HEK293 (cell line): Measurements from ENCODE around the gene UBXN4.

Experiments
- ATF2 ChIP-seq: fragments of 450-650 bp; formaldehyde crosslinking; IDR thresholded peaks from 2 replicates; pipeline ENCODE4 v1.5.1; 2016; ENCODE audit warnings: missing biosample characterization, missing genetic modification characterization, low read depth
- BCL11A ChIP-seq: fragments of 450-650 bp; formaldehyde crosslinking; IDR thresholded peaks from 2 replicates; pipeline ENCODE4 v1.5.1; 2016; ENCODE audit warnings: low read depth, missing biosample characterization, missing genetic modification characterization
- GLIS2 ChIP-seq: fragments of 450-650 bp; formaldehyde crosslinking; IDR thresholded peaks from 2 replicates; pipeline ENCODE4 v1.5.1; 2016; ENCODE audit warnings: missing biosample characterization, missing genetic modification characterization
- PATZ1 ChIP-seq: fragments of 450-650 bp; formaldehyde crosslinking; IDR thresholded peaks from 2 replicates; pipeline ENCODE4 v1.5.1; 2016; ENCODE audit warnings: missing biosample characterization, missing genetic modification characterization
- RBAK ChIP-seq: fragments of 450-650 bp; formaldehyde crosslinking; IDR thresholded peaks from 2 replicates; pipeline ENCODE4 v1.5.1; 2016; ENCODE audit warnings: missing biosample characterization, missing genetic modification characterization
- REST ChIP-seq: fragments of 450-650 bp; formaldehyde crosslinking; IDR thresholded peaks from 2 replicates; pipeline ENCODE4 v1.5.1; 2016; ENCODE audit warnings: missing biosample characterization, missing genetic modification characterization
- ZNF221 ChIP-seq: fragments of 450-650 bp; formaldehyde crosslinking; IDR thresholded peaks from 2 replicates; pipeline ENCODE4 v1.5.1; 2017; ENCODE audit warnings: missing biosample characterization, missing genetic modification characterization, borderline replicate concordance
- ZNF302 ChIP-seq: fragments of 450-650 bp; formaldehyde crosslinking; IDR thresholded peaks from 2 replicates; pipeline ENCODE4 v1.5.1; 2016; ENCODE audit warnings: missing biosample characterization, missing genetic modification characterization, low read depth
- ZNF501 ChIP-seq: fragments of 450-650 bp; formaldehyde crosslinking; IDR thresholded peaks from 2 replicates; pipeline ENCODE4 v1.5.1; 2016; ENCODE audit warnings: missing biosample characterization, missing genetic modification characterization
- ZNF776 ChIP-seq: fragments of 450-650 bp; formaldehyde crosslinking; IDR thresholded peaks from 2 replicates; pipeline ENCODE4 v1.5.0; 2017; ENCODE audit warnings: missing biosample characterization, missing genetic modification characterization, borderline replicate concordance
- ZNF792 ChIP-seq: fragments of 450-650 bp; formaldehyde crosslinking; IDR thresholded peaks from 2 replicates; pipeline ENCODE4 v1.5.1; 2016; ENCODE audit warnings: missing biosample characterization, missing genetic modification characterization
- TF ChIP-seq, protein P1 (sequence below): fragments of 450-650 bp; formaldehyde crosslinking; IDR thresholded peaks from 2 replicates; pipeline ENCODE4 v1.5.1; 2016; ENCODE audit warnings: missing biosample characterization, missing genetic modification characterization
- TF ChIP-seq, protein P2 (sequence below): fragments of 450-650 bp; formaldehyde crosslinking; IDR thresholded peaks from 2 replicates; pipeline ENCODE4 v1.5.1; 2016; ENCODE audit warnings: missing biosample characterization, missing genetic modification characterization

DNA sequence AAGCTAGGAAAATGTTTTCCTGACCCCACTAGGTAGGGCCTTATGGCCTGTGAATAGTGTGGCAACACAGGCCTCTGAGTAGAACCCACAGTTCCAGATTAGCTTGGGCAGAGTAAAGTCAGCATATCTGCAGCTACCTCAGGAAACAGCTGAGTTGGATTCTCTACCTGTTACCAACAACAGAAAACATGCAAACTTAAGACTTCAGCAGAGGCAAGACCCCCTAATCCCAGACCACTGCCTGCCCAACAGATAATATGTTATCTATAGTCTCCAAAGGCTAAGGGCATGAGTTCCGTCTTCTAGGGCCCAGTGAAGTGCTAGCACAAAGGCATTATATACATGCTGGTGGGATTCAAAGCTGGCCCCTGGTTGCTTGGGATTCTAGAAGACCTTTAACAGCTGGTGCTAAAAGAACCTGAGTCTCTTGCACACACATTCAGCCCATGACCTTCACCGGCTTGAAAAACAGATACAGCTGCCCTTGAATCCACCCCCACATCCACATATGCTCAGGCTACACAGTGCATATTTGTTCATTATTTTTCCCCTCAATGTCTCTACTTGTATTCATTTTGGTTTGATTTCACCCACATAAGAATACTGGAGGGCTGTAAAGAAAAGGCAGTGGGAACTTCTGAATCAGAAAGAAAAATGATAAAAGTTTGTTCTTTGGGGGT lies 13.5 kb upstream of the UBXN4 start:
- TF ChIP-seq, protein P1, sequence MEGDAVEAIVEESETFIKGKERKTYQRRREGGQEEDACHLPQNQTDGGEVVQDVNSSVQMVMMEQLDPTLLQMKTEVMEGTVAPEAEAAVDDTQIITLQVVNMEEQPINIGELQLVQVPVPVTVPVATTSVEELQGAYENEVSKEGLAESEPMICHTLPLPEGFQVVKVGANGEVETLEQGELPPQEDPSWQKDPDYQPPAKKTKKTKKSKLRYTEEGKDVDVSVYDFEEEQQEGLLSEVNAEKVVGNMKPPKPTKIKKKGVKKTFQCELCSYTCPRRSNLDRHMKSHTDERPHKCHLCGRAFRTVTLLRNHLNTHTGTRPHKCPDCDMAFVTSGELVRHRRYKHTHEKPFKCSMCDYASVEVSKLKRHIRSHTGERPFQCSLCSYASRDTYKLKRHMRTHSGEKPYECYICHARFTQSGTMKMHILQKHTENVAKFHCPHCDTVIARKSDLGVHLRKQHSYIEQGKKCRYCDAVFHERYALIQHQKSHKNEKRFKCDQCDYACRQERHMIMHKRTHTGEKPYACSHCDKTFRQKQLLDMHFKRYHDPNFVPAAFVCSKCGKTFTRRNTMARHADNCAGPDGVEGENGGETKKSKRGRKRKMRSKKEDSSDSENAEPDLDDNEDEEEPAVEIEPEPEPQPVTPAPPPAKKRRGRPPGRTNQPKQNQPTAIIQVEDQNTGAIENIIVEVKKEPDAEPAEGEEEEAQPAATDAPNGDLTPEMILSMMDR (tag by site-specific recombination): no peak
- TF ChIP-seq BCL11A (tag by site-specific recombination): no peak
- TF ChIP-seq ZNF792 (tag by site-specific recombination): no peak
- no peak for TF ChIP-seq ZNF501 (tag by site-specific recombination)
- TF ChIP-seq ZNF776 (tag by site-specific recombination): no peak
- TF ChIP-seq REST: no peak
- TF ChIP-seq, protein P2, sequence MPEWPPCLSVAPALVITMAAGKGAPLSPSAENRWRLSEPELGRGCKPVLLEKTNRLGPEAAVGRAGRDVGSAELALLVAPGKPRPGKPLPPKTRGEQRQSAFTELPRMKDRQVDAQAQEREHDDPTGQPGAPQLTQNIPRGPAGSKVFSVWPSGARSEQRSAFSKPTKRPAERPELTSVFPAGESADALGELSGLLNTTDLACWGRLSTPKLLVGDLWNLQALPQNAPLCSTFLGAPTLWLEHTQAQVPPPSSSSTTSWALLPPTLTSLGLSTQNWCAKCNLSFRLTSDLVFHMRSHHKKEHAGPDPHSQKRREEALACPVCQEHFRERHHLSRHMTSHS (tag by site-specific recombination): no peak
- TF ChIP-seq ATF2 (tag by site-specific recombination): no peak
- no peak for TF ChIP-seq ZNF221 (tag by site-specific recombination)
- TF ChIP-seq ZNF302: no peak
- no peak for TF ChIP-seq GLIS2 (tag by site-specific recombination)
- TF ChIP-seq PATZ1 (tag by site-specific recombination): no peak
- TF ChIP-seq RBAK (tag by site-specific recombination): no peak
